GM21619 (cell line): ENCODE data around the gene LCP2.
A peak's percentile ranks its signal among the peaks of the same experiment; 100 is the strongest.
"Not testable (repeated sequence)": the region's sequence is repeated elsewhere in the genome, so short reads cannot be mapped to it uniquely, and the experiment has no call there.

ENCODE experiments used
- ATAC-seq: cut with Tn5 transposase; IDR thresholded peaks from one replicate; pipeline ENCODE4 v1.9.1; 2021; ENCODE audit not compliant: unreplicated experiment

The LCP2 gene

GRCh38 chr5:170250810-170251317 lies 46.7 kb downstream of the LCP2 start:
- no peak for ATAC-seq

GRCh38 chr5:170249355-170249754 lies 48.2 kb downstream of the LCP2 start:
- ATAC-seq, result no peak

- ATAC-seq, result not testable (repeated sequence)
Observed at GRCh38 chr5:170248931-170249227, 48.7 kb downstream of the LCP2 start.

GRCh38 chr5:170248172-170248930 lies 49.2 kb downstream of the LCP2 start:
- no peak for ATAC-seq

GRCh38 chr5:170247363-170247762 lies 50.2 kb downstream of the LCP2 start:
- ATAC-seq, result no peak

GRCh38 chr5:170246126-170246870 lies 51.3 kb downstream of the LCP2 start:
- ATAC-seq, result no peak

GRCh38 chr5:170245436-170245835 lies 52.1 kb downstream of the LCP2 start:
- ATAC-seq, result not testable (repeated sequence)

- no peak for ATAC-seq
Observed at GRCh38 chr5:170238456-170239196, 59.0 kb downstream of the LCP2 start.

- peak; percentile 67 for ATAC-seq
Observed at GRCh38 chr5:170235876-170236864, 61.4 kb downstream of the LCP2 start.

GRCh38 chr5:170233358-170233892 lies 64.2 kb downstream of the LCP2 start:
- ATAC-seq, result no peak

GRCh38 chr5:170232786-170233185 lies 64.8 kb downstream of the LCP2 start, which contains the start of gene C5orf58:
C5orf58 (plus strand) TSS chr5:170232985; CDS start chr5:170234977, 1,992 bp downstream.
- no peak for ATAC-seq

- ATAC-seq, result no peak
Observed at GRCh38 chr5:170228762-170229435, 68.7 kb downstream of the LCP2 start.

GRCh38 chr5:170226661-170227060 lies 70.9 kb downstream of the LCP2 start:
- ATAC-seq, result no peak

- no peak for ATAC-seq
Observed at GRCh38 chr5:170226129-170226615, 71.4 kb downstream of the LCP2 start.

GRCh38 chr5:170225326-170226128 lies 72.0 kb downstream of the LCP2 start:
- no peak for ATAC-seq

GRCh38 chr5:170223906-170224305 lies 73.7 kb downstream of the LCP2 start:
- ATAC-seq, result no peak

GRCh38 chr5:170223360-170223759 lies 74.2 kb downstream of the LCP2 start:
- no peak for ATAC-seq

- ATAC-seq, result no peak
Observed at GRCh38 chr5:170221327-170221741, 76.2 kb downstream of the LCP2 start.
